Esophagus (tissue), 2 donors: Measurements from ENCODE around the gene PLPPR5. TPM values are rescaled to one million over a fixed set of nuclear protein-coding genes. Genes with fewer than 3 reads are reported as not detected.
"Not testable (repeated sequence)": the region's sequence is repeated elsewhere in the genome, so short reads cannot be mapped to it uniquely, and the experiment has no call there.

ENCODE experiments used
- H3K27ac ChIP-seq, 2 donors: one replicate each; pipeline ENCODE4 v1.5.1; 2013; ENCODE audit warnings: low read depth in 2 of 2, mild to moderate bottlenecking in 2 of 2, inconsistent platforms in 1 of 2, low read length in 1 of 2, moderate library complexity in 1 of 2
- H3K27me3 ChIP-seq, 2 donors: one replicate each; pipeline ENCODE4 v1.6.1; 2013; ENCODE audit warnings: low read length in 2 of 2, control low read depth in 1 of 2, mild to moderate bottlenecking in 1 of 2; ENCODE audit not compliant: insufficient read depth in 2 of 2, control insufficient read depth in 1 of 2
- H3K36me3 ChIP-seq, 2 donors: one replicate each; pipeline ENCODE4 v1.6.1; 2013; ENCODE audit warnings: low read length in 1 of 2; ENCODE audit not compliant: control insufficient read depth in 2 of 2, insufficient read depth in 2 of 2
- H3K4me1 ChIP-seq, 2 donors: one replicate each; pipeline ENCODE4 v1.6.1; 2013; ENCODE audit warnings: low read length in 1 of 2; ENCODE audit not compliant: control insufficient read depth in 2 of 2, insufficient read depth in 2 of 2
- H3K4me3 ChIP-seq, 2 donors: one replicate each; pipeline ENCODE4 v1.5.1; 2013; ENCODE audit warnings: low read length in 2 of 2, mild to moderate bottlenecking in 2 of 2, low read depth in 1 of 2, moderate library complexity in 1 of 2
- H3K9me3 ChIP-seq, 2 donors: one replicate each; pipeline ENCODE4 v1.6.1; 2013; ENCODE audit warnings: mild to moderate bottlenecking in 2 of 2, low read depth in 1 of 2, low read length in 1 of 2, moderate library complexity in 1 of 2; ENCODE audit not compliant: control insufficient read depth in 2 of 2, insufficient read depth in 1 of 2
- WGBS, 2 donors: extraction: QIAGEN DNeasy Blood & Tissue Kit; methylation state at CpG; one replicate each; pipeline ENCODE4 v1.1.7; 2013; 5-methylcytosine and 5-hydroxymethylcytosine counted together
- polyA plus RNA-seq, 2 donors: library from polyadenylated mRNA; stranded (reverse); fragments of 200-250 nt; gene quantifications; one replicate each; pipeline ENCODE4 v1.2.3, GENCODE V29; 2013
- donor health status: healthy with polysubstance abuse.
- donor health status: Bipolar disorder and iron deficiency.

PLPPR5 gene
- polyA plus RNA-seq, 2 donors: not detected

- WGBS, 2 donors: 87 to 91% methylated on average over 4 of the region's 4 CpGs
These were observed 122.8 kb downstream of the PLPPR5 start for GRCh38 chr1:98881901-98882300.

GRCh38 chr1:98881234-98881633 lies 123.4 kb downstream of the PLPPR5 start:
- not testable (repeated sequence) for H3K36me3 ChIP-seq
- 87 to 91% methylated on average over 11 of the region's 11 CpGs for WGBS, 2 donors

More at GRCh38 chr1:98881901-98882300, 122.8 kb downstream of the PLPPR5 start:
- H3K27ac ChIP-seq: no peak overlapping the region
- no peaks in the 10 kb centered on the region for H3K4me1 ChIP-seq
- no peaks in the 10 kb centered on the region for H3K27me3 ChIP-seq
- H3K4me3 ChIP-seq: no peak overlapping the region
- no peaks in the 10 kb centered on the region for H3K9me3 ChIP-seq
- H3K36me3 ChIP-seq: no peaks in the 10 kb centered on the region

GRCh38 chr1:98874828-98875227 lies 129.8 kb downstream of the PLPPR5 start:
- 69 to 79% methylated on average over 2 of the region's 2 CpGs for WGBS, 2 donors
- no peak overlapping the region for H3K27ac ChIP-seq
- no peaks in the 10 kb centered on the region for H3K4me1 ChIP-seq
- H3K9me3 ChIP-seq: no peaks in the 10 kb centered on the region
- no peaks in the 10 kb centered on the region for H3K27me3 ChIP-seq
- H3K4me3 ChIP-seq: no peak overlapping the region
- no peaks in the 10 kb centered on the region for H3K36me3 ChIP-seq

More at GRCh38 chr1:98881234-98881633, 123.4 kb downstream of the PLPPR5 start:
- not testable (repeated sequence) for H3K9me3 ChIP-seq, H3K4me3 ChIP-seq, H3K27ac ChIP-seq, H3K27me3 ChIP-seq, H3K4me1 ChIP-seq

GRCh38 chr1:98870959-98871903 lies 133.4 kb downstream of the PLPPR5 start:
- Histone ChIP-seq H3K27ac (no peak overlapping the region), H3K4me3 (no peak overlapping the region), H3K27me3 (no peaks in the 10 kb centered on the region), H3K36me3 (no peaks in the 10 kb centered on the region), H3K9me3 (peaks cover 0 to 3% of the 10 kb centered on the region in 2 donors), H3K4me1 (no peaks in the 10 kb centered on the region)
- WGBS, 2 donors: 63 to 71% methylated on average over 9 of the region's 9 CpGs

- Histone ChIP-seq H3K27ac (no peak overlapping the region), H3K27me3 (no peaks in the 10 kb centered on the region), H3K36me3 (no peaks in the 10 kb centered on the region), H3K4me1 (no peaks in the 10 kb centered on the region), H3K4me3 (no peak overlapping the region), H3K9me3 (peaks cover 0 to 3% of the 10 kb centered on the region in 2 donors)
- WGBS, 2 donors: 81 to 83% methylated on average over 1 of the region's 1 CpG
These were observed 138.9 kb downstream of the PLPPR5 start for GRCh38 chr1:98865796-98866195.

GRCh38 chr1:98860329-98860728 lies 144.3 kb downstream of the PLPPR5 start:
- Histone ChIP-seq H3K27me3 (no peaks in the 10 kb centered on the region), H3K4me3 (no peak overlapping the region), H3K4me1 (no peaks in the 10 kb centered on the region), H3K27ac (no peak overlapping the region), H3K36me3 (no peaks in the 10 kb centered on the region), H3K9me3 (no peaks in the 10 kb centered on the region)
- WGBS, 2 donors: 44 to 48% methylated on average over 1 of the region's 1 CpG

- no peaks in the 10 kb centered on the region for H3K9me3 ChIP-seq
- H3K36me3 ChIP-seq: no peaks in the 10 kb centered on the region
- no peaks in the 10 kb centered on the region for H3K4me1 ChIP-seq
- H3K27me3 ChIP-seq: no peaks in the 10 kb centered on the region
- WGBS, 2 donors: 41 to 44% methylated on average over 4 of the region's 4 CpGs
- no peak overlapping the region for H3K27ac ChIP-seq
- no peak overlapping the region for H3K4me3 ChIP-seq
These were observed 150.5 kb downstream of the PLPPR5 start for GRCh38 chr1:98854137-98854536.

GRCh38 chr1:98849969-98850636 lies 154.6 kb downstream of the PLPPR5 start:
- 66 to 69% methylated on average over 1 of the region's 1 CpG for WGBS, 2 donors

GRCh38 chr1:98842241-98842640 lies 162.4 kb downstream of the PLPPR5 start:
- Histone ChIP-seq H3K4me3 (no peak overlapping the region), H3K36me3 (no peaks in the 10 kb centered on the region), H3K27ac (no peak overlapping the region), H3K9me3 (no peaks in the 10 kb centered on the region), H3K4me1 (no peaks in the 10 kb centered on the region), H3K27me3 (no peaks in the 10 kb centered on the region)
- WGBS, 2 donors: 31 to 51% methylated on average over 2 of the region's 2 CpGs

More at GRCh38 chr1:98849969-98850636, 154.6 kb downstream of the PLPPR5 start:
- H3K4me3 ChIP-seq: no peak overlapping the region
- H3K9me3 ChIP-seq: no peaks in the 10 kb centered on the region
- no peaks in the 10 kb centered on the region for H3K27me3 ChIP-seq
- no peak overlapping the region for H3K27ac ChIP-seq
- no peaks in the 10 kb centered on the region for H3K36me3 ChIP-seq
- no peaks in the 10 kb centered on the region for H3K4me1 ChIP-seq
